ENCODE measurements around the gene MGRN1.

- TF ChIP-seq CTCF (IDR thresholded peaks at IDR 0.05) (no peak), POLR2A (IDR thresholded peaks at IDR 0.05) (no peak)
Observed at GRCh38 chr16:4724661-4725270, 100.1 kb downstream of the MGRN1 start.

All from upper lobe of left lung (tissue), 4 donors.